ENCODE results near the gene ALPP.
A peak's percentile ranks its signal among the peaks of the same experiment; 100 is the strongest.
"Not testable (repeated sequence)": the region's sequence is repeated elsewhere in the genome, so short reads cannot be mapped to it uniquely, and the experiment has no call there.

Gene ALPP

DNA sequence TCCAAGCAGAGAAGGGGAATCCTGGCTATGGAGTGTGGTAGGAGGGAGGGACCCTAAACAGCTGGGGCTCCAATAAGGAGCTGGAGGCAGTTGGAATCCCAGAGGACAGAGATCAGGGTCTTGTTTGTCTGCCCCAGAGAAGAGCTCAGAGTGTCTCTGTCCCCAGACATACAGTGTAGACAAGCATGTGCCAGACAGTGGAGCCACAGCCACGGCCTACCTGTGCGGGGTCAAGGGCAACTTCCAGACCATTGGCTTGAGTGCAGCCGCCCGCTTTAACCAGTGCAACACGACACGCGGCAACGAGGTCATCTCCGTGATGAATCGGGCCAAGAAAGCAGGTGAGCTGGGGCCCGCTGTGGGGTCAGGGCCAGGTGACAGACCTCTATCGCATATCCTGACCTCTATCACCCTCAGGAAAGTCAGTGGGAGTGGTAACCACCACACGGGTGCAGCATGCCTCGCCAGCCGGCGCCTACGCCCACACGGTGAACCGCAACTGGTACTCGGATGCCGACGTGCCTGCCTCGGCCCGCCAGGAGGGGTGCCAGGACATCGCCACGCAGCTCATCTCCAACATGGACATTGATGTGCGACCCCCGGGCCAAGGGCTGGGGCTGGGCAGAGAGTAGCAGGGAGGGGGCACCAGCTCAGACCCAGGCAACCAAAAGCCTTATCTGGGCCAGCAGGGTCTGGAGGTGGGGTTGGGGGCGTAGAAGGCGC, 29.0 kb downstream of the ALPP start:
- H3K9me3 ChIP-seq; H3K36me3 ChIP-seq (replicated peaks); H3K4me1 ChIP-seq; H3K27me3 ChIP-seq (ENCODE audit: low read depth); DNase-seq (ENCODE audit: low spot score in 2 of 2); in situ Hi-C loops (cut with MboI; ENCODE audit: low sequenced_read_pairs); H3K4me3 ChIP-seq: not testable (repeated sequence)

GRCh38 chr2:232408269-232408668, 29.7 kb downstream of the ALPP start:
- H3K4me3 ChIP-seq; DNase-seq (ENCODE audit: low spot score in 2 of 2); H3K27me3 ChIP-seq (ENCODE audit: low read depth); H3K36me3 ChIP-seq (replicated peaks); in situ Hi-C loops (cut with MboI; ENCODE audit: low sequenced_read_pairs); H3K4me1 ChIP-seq; H3K9me3 ChIP-seq: not testable (repeated sequence)

DNA sequence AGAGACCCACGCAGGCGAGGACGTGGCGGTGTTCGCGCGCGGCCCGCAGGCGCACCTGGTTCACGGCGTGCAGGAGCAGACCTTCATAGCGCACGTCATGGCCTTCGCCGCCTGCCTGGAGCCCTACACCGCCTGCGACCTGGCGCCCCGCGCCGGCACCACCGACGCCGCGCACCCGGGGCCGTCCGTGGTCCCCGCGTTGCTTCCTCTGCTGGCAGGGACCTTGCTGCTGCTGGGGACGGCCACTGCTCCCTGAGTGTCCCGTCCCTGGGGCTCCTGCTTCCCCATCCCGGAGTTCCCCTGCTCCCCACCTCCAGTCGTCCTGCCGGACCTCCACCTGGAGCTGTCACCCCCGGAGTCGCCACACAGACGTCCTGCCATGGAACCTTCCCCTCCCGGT, 31.1 kb downstream of the ALPP start:
- DNase-seq (ENCODE audit: low spot score in 2 of 2); H3K27me3 ChIP-seq (ENCODE audit: low read depth); in situ Hi-C loops (cut with MboI; ENCODE audit: low sequenced_read_pairs); H3K4me1 ChIP-seq; H3K9me3 ChIP-seq; H3K36me3 ChIP-seq (replicated peaks); H3K4me3 ChIP-seq: not testable (repeated sequence)

DNA sequence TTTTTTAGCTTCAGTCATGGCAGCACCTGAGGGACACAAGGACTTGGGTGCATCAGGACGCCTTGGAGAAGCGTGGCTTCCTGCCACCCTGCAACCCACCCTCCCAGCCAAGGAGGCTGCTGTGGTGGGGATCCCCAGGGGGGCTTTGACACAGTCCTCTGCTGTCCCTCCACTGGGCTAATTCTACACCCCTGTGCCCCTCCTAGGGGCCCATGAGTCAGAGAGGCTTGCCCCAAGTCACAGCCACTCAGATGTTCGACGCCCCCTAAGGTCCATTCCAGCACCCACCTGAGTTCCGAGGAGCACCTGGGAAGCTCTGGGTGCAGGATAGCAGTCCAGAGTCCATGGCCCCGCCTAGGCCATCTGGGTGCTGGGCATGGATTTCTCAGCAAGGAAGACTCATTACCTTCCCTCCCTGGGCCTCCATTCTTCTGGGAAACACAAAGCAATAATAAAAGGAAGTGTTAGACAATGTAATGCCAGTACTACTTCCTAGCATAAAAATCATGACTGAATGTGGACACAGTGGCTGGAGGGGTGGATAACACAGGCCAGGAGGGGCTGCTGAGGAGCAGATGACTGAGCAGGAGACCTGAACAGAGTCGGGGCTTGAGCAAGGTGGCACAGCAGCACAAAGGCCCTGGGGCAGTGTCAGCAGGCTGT, 31.8 kb downstream of the ALPP start:
- Histone ChIP-seq H3K27me3 (ENCODE audit: low read depth) (no peaks in the 10 kb centered on the region), H3K9me3 (no peaks in the 10 kb centered on the region), H3K4me3 (no peak overlapping the region), H3K36me3 (replicated peaks) (no peaks in the 10 kb centered on the region), H3K4me1 (no peaks in the 10 kb centered on the region)
- DNase-seq (ENCODE audit: low spot score in 2 of 2): no peak
- in situ Hi-C loops (cut with MboI; ENCODE audit: low sequenced_read_pairs): no loop called here

DNA sequence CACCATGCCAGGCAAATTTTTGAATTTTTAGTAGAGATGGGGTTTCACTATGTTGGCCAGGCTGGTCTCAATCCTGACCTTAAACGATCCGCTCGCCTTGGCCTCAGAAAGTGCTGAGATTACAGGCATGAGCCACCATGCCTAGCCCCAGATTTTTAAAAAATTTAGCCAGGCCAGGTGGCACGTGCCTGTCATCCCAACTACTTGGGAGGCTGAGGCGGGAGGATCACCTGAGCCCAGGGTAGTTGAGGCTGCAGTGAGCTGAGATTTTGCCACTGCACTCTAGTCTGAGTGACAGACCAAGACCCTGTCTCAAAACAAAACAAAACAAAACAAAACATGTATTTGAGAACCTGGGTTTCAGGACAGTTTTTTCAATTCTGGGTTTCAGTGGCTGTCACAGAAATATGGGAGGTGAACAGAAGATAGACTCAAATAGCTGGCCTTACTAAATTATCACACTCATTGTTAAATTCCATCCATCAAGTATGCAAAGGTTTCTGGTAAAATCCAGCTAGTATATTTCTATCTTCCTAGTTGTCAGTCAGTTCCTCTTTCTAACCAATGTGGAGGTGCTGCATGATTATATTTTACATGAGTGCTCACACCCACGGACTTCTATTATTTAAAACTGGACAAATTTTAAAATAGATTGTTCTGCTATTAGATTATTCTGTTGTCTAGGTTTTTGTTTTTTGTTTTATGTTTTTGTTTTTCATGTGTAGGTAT, 33.5 kb downstream of the ALPP start:
- Histone ChIP-seq H3K36me3 (replicated peaks) (no peaks in the 10 kb centered on the region), H3K4me3 (no peak overlapping the region)
- in situ Hi-C loops (cut with MboI; ENCODE audit: low sequenced_read_pairs): no loop called here

GRCh38 chr2:232412986-232413385, 34.4 kb downstream of the ALPP start:
- Histone ChIP-seq H3K27me3 (ENCODE audit: low read depth) (no peaks in the 10 kb centered on the region), H3K36me3 (replicated peaks) (no peaks in the 10 kb centered on the region), H3K9me3 (no peaks in the 10 kb centered on the region), H3K4me1 (no peaks in the 10 kb centered on the region), H3K4me3 (no peak overlapping the region)
- in situ Hi-C loops (cut with MboI; ENCODE audit: low sequenced_read_pairs): no loop called here
- no peak for DNase-seq (ENCODE audit: low spot score in 2 of 2)

More for the DNA sequence above, 33.5 kb downstream of the ALPP start:
- H3K4me1 ChIP-seq: no peaks in the 10 kb centered on the region
- no peaks in the 10 kb centered on the region for H3K9me3 ChIP-seq
- H3K27me3 ChIP-seq (ENCODE audit: low read depth): no peaks in the 10 kb centered on the region
- no peak for DNase-seq (ENCODE audit: low spot score in 2 of 2)

DNA sequence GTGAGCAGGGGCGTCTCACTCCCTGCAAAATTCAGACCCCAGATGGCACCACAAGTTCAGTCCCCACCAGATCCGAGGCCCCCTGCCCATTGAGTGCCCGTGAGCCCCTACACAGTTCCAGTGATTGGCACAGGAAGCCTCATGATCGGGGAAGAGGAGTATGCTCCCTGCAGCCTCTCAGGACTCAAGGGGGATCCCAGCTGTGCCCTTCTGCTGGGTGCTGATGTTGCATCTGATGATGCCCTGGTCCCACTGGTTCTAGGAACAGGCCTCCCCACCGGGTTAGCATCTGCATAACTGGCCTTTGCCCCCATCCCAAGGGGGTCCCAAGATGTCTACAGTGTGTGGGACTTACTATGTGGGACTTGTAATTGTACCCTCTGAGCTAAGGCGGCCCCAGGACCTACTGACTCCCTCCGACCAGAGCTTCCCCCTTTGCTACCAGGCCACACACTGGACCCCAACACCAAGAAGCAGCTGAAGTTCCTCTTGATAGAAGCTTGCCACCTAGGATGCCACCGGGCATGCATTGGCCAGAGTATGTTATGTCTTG, 36.7 kb downstream of the ALPP start:
- H3K4me1 ChIP-seq: 0 out of 2 replicates have a peak, but pooled peaks cover 3% of the 10 kb centered on the region
- in situ Hi-C loops (cut with MboI; ENCODE audit: low sequenced_read_pairs): no loop called here
- H3K27me3 ChIP-seq (ENCODE audit: low read depth): no peaks in the 10 kb centered on the region
- no peak for DNase-seq (ENCODE audit: low spot score in 2 of 2)
- no peaks in the 10 kb centered on the region for H3K36me3 ChIP-seq (replicated peaks)
- H3K9me3 ChIP-seq: no peaks in the 10 kb centered on the region; the same call in 1 of the 2 replicates
- no peak overlapping the region for H3K4me3 ChIP-seq

DNA sequence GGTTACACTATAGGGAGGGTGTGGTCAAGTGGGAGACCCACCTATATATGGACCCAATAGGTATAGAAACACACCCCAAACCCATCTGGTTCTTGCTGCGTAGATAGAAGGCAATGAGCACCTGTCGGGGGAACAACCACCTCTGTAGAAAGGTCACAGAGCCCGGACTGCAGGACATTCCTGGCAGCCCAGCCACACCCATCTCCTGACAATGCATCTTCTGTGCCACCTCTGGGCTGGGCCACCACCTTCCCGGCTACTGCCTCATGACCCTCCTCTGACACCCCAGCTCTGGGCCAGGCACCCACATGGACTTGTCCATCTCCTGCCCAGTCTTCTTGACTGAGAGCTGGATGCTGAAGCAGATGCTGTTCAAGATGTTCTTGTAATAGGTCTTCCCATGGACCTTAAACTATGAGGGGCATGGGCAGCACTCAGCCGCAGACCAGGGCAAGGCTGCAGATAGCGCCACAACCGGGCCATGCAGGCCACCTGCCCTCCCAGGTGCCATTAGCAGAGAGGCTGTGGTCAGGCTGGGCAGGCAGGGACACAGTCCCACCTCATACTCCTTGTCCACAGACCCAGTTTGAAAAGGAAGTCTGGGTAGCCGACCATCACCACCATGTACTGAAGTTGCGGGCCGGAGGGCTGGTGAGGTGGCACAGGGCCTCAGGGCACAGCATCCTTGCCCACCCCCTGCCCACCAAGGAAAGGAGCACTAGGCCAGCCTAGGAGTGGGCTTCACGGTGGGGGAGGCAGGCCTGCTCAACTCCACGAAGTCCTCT, 37.4 kb downstream of the ALPP start:
- in situ Hi-C loops (cut with MboI; ENCODE audit: low sequenced_read_pairs): no loop called here
- H3K36me3 ChIP-seq (replicated peaks): no peaks in the 10 kb centered on the region

GRCh38 chr2:232416521-232417470, 38.2 kb downstream of the ALPP start:
- Histone ChIP-seq H3K4me1 (0 out of 2 replicates have a peak, but pooled peaks cover 3% of the 10 kb centered on the region), H3K4me3 (no peak overlapping the region), H3K9me3 (no peaks in the 10 kb centered on the region; the same call in 1 of the 2 replicates), H3K27me3 (ENCODE audit: low read depth) (no peaks in the 10 kb centered on the region), H3K36me3 (replicated peaks) (no peaks in the 10 kb centered on the region)
- in situ Hi-C loops (cut with MboI; ENCODE audit: low sequenced_read_pairs): no loop called here
- no peak for DNase-seq (ENCODE audit: low spot score in 2 of 2)

More for the DNA sequence above, 37.4 kb downstream of the ALPP start:
- DNase-seq (ENCODE audit: low spot score in 2 of 2): no peak
- H3K4me3 ChIP-seq: no peak overlapping the region
- H3K4me1 ChIP-seq: 0 out of 2 replicates have a peak, but pooled peaks cover 3% of the 10 kb centered on the region
- H3K9me3 ChIP-seq: no peaks in the 10 kb centered on the region; the same call in 1 of the 2 replicates
- no peaks in the 10 kb centered on the region for H3K27me3 ChIP-seq (ENCODE audit: low read depth)

DNA sequence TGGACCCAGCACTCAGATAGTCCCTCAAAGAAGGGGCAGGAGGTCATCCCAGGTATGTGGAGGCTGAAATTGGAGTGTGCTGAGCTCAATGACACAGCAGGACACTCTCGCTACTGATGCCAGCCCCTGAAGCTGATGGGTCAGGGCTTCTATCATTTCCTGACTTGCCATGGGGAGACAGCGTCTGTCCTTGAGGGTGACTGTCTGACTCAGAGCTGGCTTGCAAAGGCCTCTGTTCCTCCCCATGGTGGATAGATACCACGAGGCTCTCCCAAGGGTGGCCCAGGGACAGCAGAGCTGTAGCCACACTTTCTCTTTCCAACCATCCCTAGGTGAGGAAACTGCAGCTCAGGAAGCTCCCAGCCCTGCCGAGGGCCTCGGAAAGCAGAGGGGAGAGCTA, 38.9 kb downstream of the ALPP start:
- in situ Hi-C loops (cut with MboI; ENCODE audit: low sequenced_read_pairs): no loop called here
- Histone ChIP-seq H3K4me1 (0 out of 2 replicates have a peak, but pooled peaks cover 3% of the 10 kb centered on the region), H3K27me3 (ENCODE audit: low read depth) (no peaks in the 10 kb centered on the region), H3K36me3 (replicated peaks) (no peaks in the 10 kb centered on the region), H3K4me3 (no peak overlapping the region), H3K9me3 (peaks cover 2% of the 10 kb centered on the region; the same call in 1 of the 2 replicates)
- DNase-seq (ENCODE audit: low spot score in 2 of 2): no peak

DNA sequence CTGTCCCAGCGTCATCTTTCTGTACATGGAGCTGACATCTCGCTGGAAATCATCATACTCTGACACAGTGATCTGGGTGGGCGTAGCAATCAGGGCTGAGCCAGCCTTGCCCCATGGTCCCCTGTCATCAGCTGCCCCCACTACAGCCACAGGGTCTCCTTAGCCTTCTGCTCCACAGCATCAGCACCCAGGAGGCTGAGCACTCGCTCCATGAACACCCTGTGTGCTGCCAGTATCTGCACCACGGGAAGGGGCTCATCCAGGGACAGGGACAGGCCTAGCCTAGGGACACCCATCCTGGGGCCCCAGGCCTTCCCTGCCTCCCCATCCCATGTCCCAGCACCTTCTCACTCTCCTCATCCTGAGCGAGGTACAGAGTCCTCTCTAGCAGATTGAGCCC, 39.5 kb downstream of the ALPP start:
- Histone ChIP-seq H3K27me3 (ENCODE audit: low read depth) (no peaks in the 10 kb centered on the region), H3K36me3 (replicated peaks) (no peaks in the 10 kb centered on the region), H3K9me3 (peaks cover 2% of the 10 kb centered on the region; the same call in 1 of the 2 replicates), H3K4me3 (no peak overlapping the region), H3K4me1 (peaks cover 7% of the 10 kb centered on the region)
- no peak for DNase-seq (ENCODE audit: low spot score in 2 of 2)
- in situ Hi-C loops (cut with MboI; ENCODE audit: low sequenced_read_pairs): no loop called here

- no peaks in the 10 kb centered on the region for H3K27me3 ChIP-seq (ENCODE audit: low read depth)
- in situ Hi-C loops (cut with MboI; ENCODE audit: low sequenced_read_pairs): no loop called here
- peak; percentile 7 to 68 for DNase-seq (ENCODE audit: low spot score in 2 of 2)
Observed at GRCh38 chr2:232418466-232419244, 40.1 kb downstream of the ALPP start.

More at GRCh38 chr2:232418466-232419244, 40.1 kb downstream of the ALPP start:
- H3K9me3 ChIP-seq: peaks cover 2% of the 10 kb centered on the region; the same call in 1 of the 2 replicates
- peaks cover 10% of the 10 kb centered on the region for H3K4me1 ChIP-seq
- peak overlapping the region; percentile 19 for H3K4me3 ChIP-seq
- H3K36me3 ChIP-seq (replicated peaks): no peaks in the 10 kb centered on the region
